ENCODE results near the gene CNMD.

Gene CNMD

DNA sequence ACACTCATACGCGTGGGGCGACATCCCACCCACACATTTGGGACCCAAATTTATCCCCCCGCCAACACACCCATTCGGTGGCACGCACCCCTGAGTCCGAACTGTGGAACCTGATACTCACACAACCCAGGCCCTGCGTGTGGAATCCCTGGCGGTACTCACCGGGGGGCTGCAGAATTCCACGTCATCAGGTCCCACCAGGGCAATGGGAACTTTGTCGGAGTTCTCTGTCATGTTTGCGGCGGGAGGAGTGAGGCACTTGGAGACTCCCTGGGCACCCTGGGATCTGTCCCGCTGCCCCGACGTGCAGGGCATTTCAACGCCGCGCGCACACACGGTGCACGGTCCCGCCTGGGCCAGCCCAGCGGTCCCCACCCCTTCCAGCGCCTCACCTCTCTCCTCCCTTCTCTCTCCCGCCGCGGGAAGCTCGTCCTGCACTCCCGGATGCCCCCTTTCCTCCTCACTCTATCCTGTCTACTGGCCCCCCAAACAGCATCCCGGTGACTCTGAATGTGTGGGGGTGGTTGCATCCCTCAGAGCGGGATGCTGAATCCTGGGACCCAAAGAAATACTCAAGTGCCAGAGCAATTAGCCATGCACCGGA is at the start of gene CNMD:
Gene CNMD, minus strand, starts transcription at position 353 of the 604 bp plus-strand sequence. Its CDS starts 119 bp downstream, at position 234.
- DNase-seq (ENCODE audit: low read depth in 2 of 2), result no peak

DNA sequence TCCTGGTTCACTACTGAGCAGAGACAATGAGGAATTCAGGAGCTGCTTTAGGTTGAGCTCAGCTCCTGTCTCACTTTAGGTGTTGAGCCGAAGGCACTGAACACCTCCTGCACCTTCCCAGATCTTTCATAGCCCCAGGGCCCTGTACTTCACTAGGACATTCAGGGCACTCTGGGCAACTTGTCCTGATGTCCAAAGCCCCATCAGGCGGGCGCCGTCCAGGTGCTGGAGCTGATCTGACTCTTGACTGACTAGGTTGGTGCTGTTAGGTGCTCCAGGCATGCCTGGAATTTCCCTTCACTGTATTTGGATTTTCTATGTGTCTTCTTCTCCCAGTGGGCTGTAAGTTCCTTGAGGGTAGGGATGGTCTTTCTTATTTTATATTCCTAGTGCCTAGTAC is 48.4 kb upstream of the CNMD start:
- no peak for DNase-seq (ENCODE audit: low read depth in 2 of 2)

DNA sequence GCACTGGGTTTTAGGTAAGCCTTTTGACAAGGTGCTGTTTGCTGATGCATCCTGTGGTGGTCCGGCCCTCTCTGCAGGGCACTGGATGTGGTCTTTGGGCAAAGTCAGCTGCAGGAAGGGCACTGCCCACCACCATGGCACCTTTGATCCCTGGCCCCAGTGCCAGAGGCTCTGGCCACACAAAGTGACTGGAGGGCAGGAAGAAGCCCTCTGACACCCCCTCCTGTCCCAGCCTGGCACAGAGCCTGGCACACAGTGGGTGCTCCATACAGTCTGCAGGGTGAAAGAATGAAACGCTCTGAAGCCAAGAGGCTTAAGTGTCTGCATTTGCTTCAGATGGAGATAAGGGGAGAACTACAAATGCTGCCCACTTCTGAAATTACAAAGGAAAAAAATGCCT is 47.6 kb upstream of the CNMD start:
- no peak for DNase-seq (ENCODE audit: low read depth in 2 of 2)

DNA sequence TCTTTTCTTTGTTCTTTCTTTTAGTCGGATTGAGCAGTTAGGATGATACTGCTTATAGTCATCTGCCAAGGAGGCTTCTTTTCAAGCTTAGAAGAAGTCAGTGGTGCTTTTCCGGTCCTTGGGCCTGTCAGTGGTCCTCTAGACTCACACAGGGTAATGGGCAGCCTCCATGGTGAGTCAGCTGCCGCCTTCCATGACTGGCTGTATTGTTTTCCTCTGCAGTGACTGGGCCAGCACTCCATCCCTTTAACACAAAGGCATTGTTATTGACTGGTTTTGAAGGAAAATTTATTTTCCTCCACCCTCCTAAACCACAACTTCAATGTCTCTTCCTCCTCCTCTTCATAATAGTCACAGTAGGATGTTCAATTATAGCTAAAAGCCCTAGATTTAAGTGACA is 47.1 kb upstream of the CNMD start:
- DNase-seq (ENCODE audit: low read depth in 2 of 2), result no peak

DNA sequence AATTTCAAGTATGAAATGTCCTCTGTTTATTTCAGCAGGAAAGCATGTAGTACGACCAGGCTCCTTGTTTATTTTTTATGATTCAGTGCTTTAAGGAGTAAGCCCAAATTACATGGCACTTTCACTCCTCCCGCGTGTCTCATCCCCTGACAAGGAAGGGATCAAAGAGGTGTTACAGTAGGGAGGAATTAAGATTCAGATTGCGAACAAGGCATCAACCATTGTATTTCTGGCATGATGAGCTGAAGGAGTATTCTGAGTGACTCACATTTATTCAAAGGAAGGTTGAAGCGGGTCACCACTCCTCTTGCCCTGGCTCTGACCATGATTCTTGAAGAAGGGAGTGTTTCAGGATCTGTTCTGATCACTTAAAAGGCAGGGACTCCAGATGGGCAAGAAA is 46.1 kb upstream of the CNMD start:
- DNase-seq (ENCODE audit: low read depth in 2 of 2), result no peak

- no peak for DNase-seq (ENCODE audit: low read depth in 2 of 2)
Measured at GRCh38 chr13:52784591-52785340, 45.1 kb upstream of the CNMD start.

DNA sequence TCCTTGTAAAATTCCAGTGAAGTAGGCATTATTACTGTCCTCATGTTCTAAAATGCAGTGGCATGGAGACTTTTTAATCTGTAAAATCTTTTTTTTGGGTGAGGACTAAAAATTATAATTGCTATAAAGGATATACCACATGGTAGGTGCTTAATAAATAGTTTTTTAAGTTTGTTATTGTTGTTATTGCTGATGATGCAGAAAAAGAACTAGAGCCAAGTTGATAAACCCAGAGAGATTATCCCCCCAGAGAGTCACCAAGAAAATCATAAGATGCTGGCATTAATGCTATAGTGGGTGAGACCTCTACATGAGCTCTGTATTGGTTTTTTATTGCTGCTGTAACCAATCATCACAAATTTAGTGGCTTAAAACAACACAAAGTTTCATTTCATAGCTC is 44.3 kb upstream of the CNMD start:
- no peak for DNase-seq (ENCODE audit: low read depth in 2 of 2)

- no peak for DNase-seq (ENCODE audit: low read depth in 2 of 2)
Measured at GRCh38 chr13:52782471-52783448, 43.1 kb upstream of the CNMD start.

- DNase-seq (ENCODE audit: low read depth in 2 of 2), result no peak
Measured at GRCh38 chr13:52780611-52781010, 41.0 kb upstream of the CNMD start.

DNA sequence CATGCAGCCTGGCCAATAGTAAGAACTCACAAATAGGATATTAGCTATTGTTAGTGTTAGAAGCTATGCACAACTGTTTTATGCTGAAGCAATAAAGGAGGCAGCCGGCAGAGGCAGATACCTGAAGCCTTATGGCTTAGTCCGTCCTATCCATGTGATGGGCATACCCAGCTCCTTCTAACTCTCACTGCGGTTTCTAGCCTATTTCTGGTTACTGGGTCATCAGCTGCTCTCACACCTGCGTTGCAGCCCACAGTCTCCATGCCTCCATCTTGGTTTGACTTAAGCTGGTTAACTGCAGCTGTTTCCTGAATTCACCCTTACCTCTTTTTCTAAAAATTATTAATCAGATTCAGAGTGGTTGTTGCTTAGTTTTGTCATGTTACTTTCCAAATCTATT is 40.5 kb upstream of the CNMD start:
- no peak for DNase-seq (ENCODE audit: low read depth in 2 of 2)

GRCh38 chr13:52779103-52779502 is 39.5 kb upstream of the CNMD start:
- DNase-seq (ENCODE audit: low read depth in 2 of 2), result no peak

DNA sequence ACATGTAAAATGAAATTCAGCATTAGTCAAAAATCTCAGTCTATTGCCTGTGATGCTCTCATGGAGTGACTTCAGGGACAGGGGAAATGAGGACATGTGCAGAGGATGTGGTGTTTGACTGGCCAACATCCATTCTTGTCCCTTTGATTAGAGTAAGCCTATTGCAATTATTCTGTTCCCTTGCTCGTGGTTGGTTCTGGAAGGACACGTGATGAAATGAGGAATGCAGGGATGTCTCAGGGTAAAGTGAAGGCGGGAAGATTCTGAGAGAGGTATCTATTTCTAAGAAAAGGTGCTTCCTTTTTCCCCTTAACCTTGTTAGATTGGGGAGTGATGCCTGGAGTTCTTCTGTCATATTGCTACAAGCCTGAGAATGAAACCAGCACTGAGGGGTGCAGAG is 37.1 kb upstream of the CNMD start:
- no peak for DNase-seq (ENCODE audit: low read depth in 2 of 2)

- no peak for DNase-seq (ENCODE audit: low read depth in 2 of 2)
Measured at GRCh38 chr13:52775511-52775910, 35.9 kb upstream of the CNMD start.

- DNase-seq (ENCODE audit: low read depth in 2 of 2), result no peak
Measured at GRCh38 chr13:52767949-52768516, 28.4 kb upstream of the CNMD start.

DNA sequence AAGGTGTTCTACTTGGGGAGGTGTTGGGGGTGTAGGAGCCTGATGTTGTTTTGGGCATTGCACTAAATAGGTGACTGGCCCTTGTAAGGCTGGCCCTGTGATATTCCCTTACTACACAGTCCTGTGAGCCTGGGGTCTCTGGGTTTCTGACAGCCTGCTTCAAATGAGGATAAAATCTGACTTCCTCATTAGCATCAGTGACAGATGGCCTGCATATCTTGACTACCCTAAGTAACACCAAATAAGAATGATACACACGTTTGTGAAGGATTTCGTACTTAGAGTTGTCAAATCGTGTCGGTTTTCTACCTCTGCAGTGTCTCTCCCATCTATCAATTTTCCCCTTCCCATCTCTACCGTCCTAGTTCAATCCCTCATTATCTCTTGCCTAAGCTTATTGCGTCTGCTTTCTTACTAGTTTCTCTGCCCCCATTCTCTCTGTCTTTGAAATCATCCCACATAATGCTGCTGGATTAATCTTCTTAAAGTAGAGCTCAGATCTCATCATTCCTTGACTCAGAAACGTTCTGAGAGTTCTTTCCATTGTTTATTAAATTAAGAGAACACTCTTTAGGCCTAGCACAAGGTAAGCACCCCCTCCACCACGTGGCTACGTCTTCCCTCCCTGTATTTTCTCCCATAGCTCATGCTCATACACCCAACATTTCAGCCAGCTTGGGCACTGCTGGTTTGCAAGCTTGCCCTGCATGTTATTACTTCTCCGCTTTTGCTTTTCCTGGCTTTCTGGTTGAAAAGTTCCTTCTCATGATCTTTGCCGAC is 26.2 kb upstream of the CNMD start:
- DNase-seq (ENCODE audit: low read depth in 2 of 2), result no peak

DNA sequence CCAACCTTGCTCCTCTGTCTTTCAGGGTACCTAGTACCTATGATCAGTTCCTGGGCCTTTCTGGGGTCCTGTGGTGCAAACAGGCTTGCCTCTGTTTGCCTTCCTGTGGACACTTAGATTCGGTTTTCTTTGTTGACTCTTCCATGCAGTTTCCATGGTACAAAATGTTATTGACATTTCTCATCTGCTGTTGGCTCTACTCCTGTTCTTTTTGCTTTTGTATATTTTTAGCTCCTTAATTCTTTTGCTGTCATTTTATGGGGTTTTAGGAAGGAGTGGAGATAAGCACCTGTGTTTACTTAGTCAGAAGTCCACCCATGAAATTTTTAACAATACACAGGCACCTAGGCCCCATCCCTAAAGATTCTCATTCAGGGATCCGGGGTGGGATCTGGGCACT is 20.5 kb upstream of the CNMD start:
- no peak for DNase-seq (ENCODE audit: low read depth in 2 of 2)

- no peak for DNase-seq (ENCODE audit: low read depth in 2 of 2)
Measured at GRCh38 chr13:52758114-52758513, 18.5 kb upstream of the CNMD start.

DNA sequence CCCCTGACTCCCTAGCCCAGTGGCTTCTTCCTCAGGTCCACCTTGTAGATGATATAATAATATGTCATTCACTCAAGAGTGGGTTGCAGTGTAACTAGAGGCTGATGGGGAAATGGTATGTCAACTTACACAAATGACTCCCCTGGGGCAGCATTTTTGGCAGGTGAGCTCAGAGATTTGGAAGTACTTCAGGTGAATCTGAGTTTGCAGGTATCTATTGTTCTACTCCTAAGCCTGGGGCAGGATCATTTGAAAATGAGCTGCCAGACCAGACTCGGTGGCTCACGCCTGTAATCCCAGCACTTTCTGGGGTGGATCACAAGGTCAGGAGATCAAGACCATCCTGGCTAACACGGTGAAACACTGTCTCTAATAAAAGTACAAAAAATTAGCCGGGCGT is 11.6 kb upstream of the CNMD start:
- DNase-seq (ENCODE audit: low read depth in 2 of 2), result no peak

DNA sequence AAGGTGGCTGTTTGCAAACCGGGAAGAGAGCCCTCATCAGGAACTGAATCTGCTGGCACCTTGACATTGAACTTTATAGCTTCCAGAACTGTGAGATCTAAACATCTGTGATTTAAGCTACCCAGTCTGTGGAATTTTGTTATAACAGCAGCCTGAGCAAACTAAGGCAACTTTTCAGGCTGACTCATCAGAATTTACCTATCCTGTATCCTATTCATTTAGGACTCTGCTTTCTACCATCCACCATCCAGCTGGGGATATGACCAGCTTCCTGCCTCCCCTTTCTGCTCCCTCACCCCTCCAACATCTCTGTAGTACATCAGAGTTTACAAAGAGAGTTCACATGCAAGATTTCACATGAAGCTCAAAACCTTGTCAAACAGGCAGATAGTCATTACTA is 11.1 kb upstream of the CNMD start:
- DNase-seq (ENCODE audit: low read depth in 2 of 2), result no peak

GRCh38 chr13:52749419-52749818 is 9.8 kb upstream of the CNMD start:
- no peak for DNase-seq (ENCODE audit: low read depth in 2 of 2)

DNA sequence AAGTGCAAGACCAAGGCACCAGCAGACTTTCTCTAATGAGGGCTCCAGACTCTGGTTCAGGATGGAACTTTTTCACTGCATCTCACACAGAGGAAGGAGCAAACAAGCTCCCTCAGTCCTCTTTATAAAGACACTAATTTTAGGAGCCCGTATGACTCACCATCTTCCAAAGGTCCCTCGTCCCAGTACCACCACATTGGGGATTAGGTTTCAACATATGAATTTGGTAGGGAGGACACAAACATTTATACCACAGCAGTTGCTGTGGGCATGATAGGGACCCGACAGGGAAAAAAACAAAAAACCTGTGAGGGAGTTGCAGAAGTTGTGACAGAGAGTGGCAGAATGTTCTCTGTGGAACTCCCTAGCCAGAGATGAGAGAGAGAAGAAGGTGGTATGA is 6.5 kb upstream of the CNMD start:
- DNase-seq (ENCODE audit: low read depth in 2 of 2), result no peak

Data from stimulated activated CD8-positive, alpha-beta memory T cell treated with anti-CD3 and anti-CD28 coated beads, Interleukin-15, amount 100 ng/mL, for 4 hours (primary cell).